Liver (tissue), 9 donors: ENCODE measurements around the gene ROPN1B. TPM values are rescaled to one million over a fixed set of nuclear protein-coding genes. Genes with fewer than 3 reads are reported as not detected.
"Not testable (repeated sequence)": the region's sequence is repeated elsewhere in the genome, so short reads cannot be mapped to it uniquely, and the experiment has no call there.

ENCODE experiments used
- DNase-seq: peaks from one replicate; pipeline ENCODE4 v3.0.0-alpha.2; 2017; ENCODE audit warnings: low spot score
- H3K27ac ChIP-seq, 2 donors: one replicate each; pipeline ENCODE4 v1.7.0; 2013; ENCODE audit warnings: inconsistent platforms in 2 of 2, low read length in 2 of 2, control low read depth in 1 of 2, low read depth in 1 of 2, mild to moderate bottlenecking in 1 of 2
- H3K27me3 ChIP-seq, 4 donors: one replicate each; pipeline versions ENCODE4 v1.6.1 to v1.7.0; 2013; ENCODE audit warnings: low read length in 3 of 4, inconsistent platforms in 1 of 4, mild to moderate bottlenecking in 1 of 4, moderate library complexity in 1 of 4; ENCODE audit not compliant: control insufficient read depth in 4 of 4, insufficient read depth in 4 of 4
- H3K36me3 ChIP-seq, 4 donors: one replicate each; pipeline versions ENCODE4 v1.6.1 to v1.7.0; 2013; ENCODE audit warnings: low read length in 3 of 4, mild to moderate bottlenecking in 3 of 4, low read depth in 1 of 4, moderate library complexity in 1 of 4; ENCODE audit not compliant: control insufficient read depth in 4 of 4, insufficient read depth in 3 of 4
- H3K4me1 ChIP-seq, 4 donors: one replicate each; pipeline versions ENCODE4 v1.6.1 to v1.7.0; 2013; ENCODE audit warnings: low read length in 3 of 4, mild to moderate bottlenecking in 3 of 4, moderate library complexity in 1 of 4; ENCODE audit not compliant: control insufficient read depth in 4 of 4, insufficient read depth in 4 of 4
- H3K4me3 ChIP-seq, 3 donors: one replicate each; pipeline versions ENCODE4 v1.6.1 to v1.7.0; 2013; ENCODE audit warnings: low read length in 3 of 3, control low read depth in 1 of 3, low read depth in 1 of 3, mild to moderate bottlenecking in 1 of 3
- H3K9ac ChIP-seq, 2 donors: one replicate each; pipeline ENCODE4 v1.7.0; 2013; ENCODE audit warnings: low read length in 2 of 2, mild to moderate bottlenecking in 2 of 2, moderate library complexity in 2 of 2, control low read depth in 1 of 2, low read depth in 1 of 2
- H3K9me3 ChIP-seq, 4 donors: one replicate each; pipeline versions ENCODE4 v1.6.1 to v1.7.0; 2013; ENCODE audit warnings: low read length in 3 of 4; ENCODE audit not compliant: control insufficient read depth in 4 of 4
- CTCF ChIP-seq: fragments of 150-350 bp; IDR thresholded peaks from 2 replicates; pipeline ENCODE4 v1.5.1; 2017; ENCODE audit warnings: improper control_type of control experiment, low read depth, low read length; ENCODE audit not compliant: missing input control
- HNF4A ChIP-seq, 2 donors: conservative IDR thresholded peaks; 2 replicates each; pipeline ENCODE4 v1.6.1; 2016; ENCODE audit warnings: antibody characterized with exemption in 2 of 2, mild to moderate bottlenecking in 2 of 2
- RAD21 ChIP-seq, 2 donors: IDR thresholded peaks; 2 replicates each; pipeline ENCODE4 v1.6.1; 2016; ENCODE audit warnings: antibody characterized with exemption in 2 of 2, mild to moderate bottlenecking in 2 of 2
- RXRA ChIP-seq, 2 donors: IDR thresholded peaks; 2 replicates each; pipeline ENCODE4 v1.6.1; 2017 to 2018; ENCODE audit warnings: antibody characterized with exemption in 2 of 2, mild to moderate bottlenecking in 1 of 2
- WGBS: extraction: QIAGEN DNeasy Blood & Tissue Kit; methylation state at CpG from one replicate; pipeline ENCODE4 v1.1.7; 2013; 5-methylcytosine and 5-hydroxymethylcytosine counted together
- polyA plus RNA-seq, 2 donors: library from polyadenylated mRNA; stranded (reverse) in 1 of 2; unstranded in 1 of 2; fragments of 200-250 nt in 1 of 2; fragments of >200 nt in 1 of 2; fragmentation: Nextera tagmentation in 1 of 2; extraction: Ambion mirVana in 1 of 2; gene quantifications; one replicate each; pipeline versions ENCODE4 v1.2.1 to v1.2.3, GENCODE V29; 2013 to 2015
- total RNA-seq, 2 donors: library from RNA; depleted of rRNA; stranded (reverse); fragments of >200 nt; gene quantifications; one replicate each; pipeline ENCODE4 v1.2.3, GENCODE V29; 2014
- donor health status: healthy.
- donor health status: healthy.
- donor health status: healthy.
- donor health status: healthy.
- donor health status: healthy.

ROPN1B gene
- total and polyA plus RNA-seq, 4 donors = 0.69 to 0.84 (median 0.72) TPM; not detected in 1

GRCh38 chr3:125967156-125967555 is 1.8 kb upstream of the ROPN1B start (continued):
- TF ChIP-seq HNF4A (conservative IDR thresholded peaks at IDR 0.05) (no peak), RXRA (IDR thresholded peaks at IDR 0.05) (no peak)

GRCh38 chr3:125968121-125968520 is 857 bp upstream of the ROPN1B start:
- not testable (repeated sequence) for H3K36me3 ChIP-seq, H3K4me1 ChIP-seq, H3K9me3 ChIP-seq, DNase-seq, H3K4me3 ChIP-seq, H3K27me3 ChIP-seq, H3K27ac ChIP-seq, H3K9ac ChIP-seq
- WGBS = 86% methylated on average over 2 of the region's 2 CpGs

GRCh38 chr3:125971997-125972944 is 3.3 kb downstream of the ROPN1B start:
- H3K4me1 ChIP-seq, H3K36me3 ChIP-seq, H3K9me3 ChIP-seq, H3K27ac ChIP-seq, H3K9ac ChIP-seq, H3K4me3 ChIP-seq, H3K27me3 ChIP-seq, DNase-seq: not testable (repeated sequence)
- 4% methylated on average over 29 of the region's 31 CpGs for WGBS
- TF ChIP-seq RAD21 (IDR thresholded peaks at IDR 0.05) = peak; percentile 72 to 78
- TF ChIP-seq CTCF = peak; percentile 49

- not testable (repeated sequence) for H3K36me3 ChIP-seq, DNase-seq, H3K27me3 ChIP-seq, H3K4me1 ChIP-seq, H3K27ac ChIP-seq, H3K4me3 ChIP-seq, H3K9ac ChIP-seq, H3K9me3 ChIP-seq
- 85% methylated on average over 9 of the region's 9 CpGs for WGBS
Observed at GRCh38 chr3:125975245-125976002, 6.4 kb downstream of the ROPN1B start.

GRCh38 chr3:125976003-125976390 is 7.0 kb downstream of the ROPN1B start:
- H3K4me1 ChIP-seq, H3K27me3 ChIP-seq, H3K27ac ChIP-seq, DNase-seq, H3K9me3 ChIP-seq, H3K4me3 ChIP-seq, H3K9ac ChIP-seq, H3K36me3 ChIP-seq: not testable (repeated sequence)
- WGBS = 95% methylated on average over 3 of the region's 3 CpGs

- not testable (repeated sequence) for DNase-seq, H3K27ac ChIP-seq, H3K9ac ChIP-seq, H3K9me3 ChIP-seq, H3K36me3 ChIP-seq, H3K4me1 ChIP-seq, H3K4me3 ChIP-seq, H3K27me3 ChIP-seq
- WGBS = 74% methylated on average over 4 of the region's 7 CpGs
Observed at GRCh38 chr3:125977104-125977503, 8.1 kb downstream of the ROPN1B start.

GRCh38 chr3:125984951-125985350 is 16.0 kb downstream of the ROPN1B start:
- H3K4me1 ChIP-seq, H3K9ac ChIP-seq, H3K27me3 ChIP-seq, H3K27ac ChIP-seq, H3K9me3 ChIP-seq, DNase-seq, H3K4me3 ChIP-seq, H3K36me3 ChIP-seq: not testable (repeated sequence)
- WGBS = 88% methylated on average over 2 of the region's 2 CpGs
